K562 (cell line): Measurements from ENCODE around the gene VWA7. TPM values are rescaled to one million over a fixed set of nuclear protein-coding genes. Genes with fewer than 3 reads are reported as not detected.
A peak's percentile ranks its signal among the peaks of the same experiment; 100 is the strongest.

ENCODE experiments used
- ADNP ChIP-seq: fragments of 200-800 bp; sonication (Bioruptor generic); IDR thresholded peaks from 2 replicates; pipeline ENCODE4 v1.6.1; 2016; ENCODE audit warnings: missing genetic modification characterization, missing compliant biosample characterization
- BACH1 ChIP-seq: fragments of 200-800 bp; sonication (Bioruptor generic); IDR thresholded peaks from 2 replicates; pipeline ENCODE4 v1.6.1; 2016; ENCODE audit warnings: missing genetic modification characterization, missing compliant biosample characterization
- COPS2 ChIP-seq: fragments of 450-650 bp; conservative IDR thresholded peaks from 2 replicates; pipeline ENCODE4 v1.6.1; 2016; ENCODE audit warnings: mild to moderate bottlenecking, moderate library complexity
- E2F8 ChIP-seq: fragments of 450-650 bp; IDR thresholded peaks from 2 replicates; pipeline ENCODE4 v1.7.1; 2018; ENCODE audit warnings: mild to moderate bottlenecking, low read depth; ENCODE audit not compliant: partially characterized antibody
- FOXA1 ChIP-seq: fragments of 450-650 bp; IDR thresholded peaks from 2 replicates; pipeline ENCODE4 v1.6.1; 2016; ENCODE audit warnings: mild to moderate bottlenecking, borderline replicate concordance
- FOXM1 ChIP-seq, 2 experiments: fragments of 450-650 bp in 1 of 2; sonication (generic) in 1 of 2; formaldehyde crosslinking in 1 of 2; IDR thresholded peaks; 2 replicates each; pipeline versions ENCODE4 v1.6.1 to v1.9.0; 2017 to 2022; ENCODE audit warnings: low read depth in 2 of 2, mild to moderate bottlenecking in 2 of 2, missing genetic modification reagents in 1 of 2, moderate library complexity in 1 of 2
- HMGXB4 ChIP-seq: sonication (generic); formaldehyde crosslinking; IDR thresholded peaks from 2 replicates; pipeline ENCODE4 v1.8.1; 2023; ENCODE audit warnings: mild to moderate bottlenecking, missing genetic modification reagents
- KLF16 ChIP-seq: IDR thresholded peaks from 2 replicates; pipeline ENCODE4 v1.6.1; 2016; ENCODE audit warnings: antibody characterized with exemption
- MAX ChIP-seq: sonication (generic); formaldehyde crosslinking; IDR thresholded peaks from 2 replicates; pipeline ENCODE4 v1.9.0; 2022; ENCODE audit warnings: mild to moderate bottlenecking, missing genetic modification reagents
- MED1 ChIP-seq: sonication (generic); formaldehyde crosslinking; IDR thresholded peaks from 2 replicates; pipeline ENCODE4 v1.8.1; 2023; ENCODE audit warnings: missing genetic modification reagents, borderline replicate concordance
- MLLT1 ChIP-seq, 2 experiments: fragments of 450-650 bp; IDR thresholded peaks; 2 replicates each; pipeline ENCODE4 v1.6.1; 2016
- NR2F6 ChIP-seq: fragments of 450-650 bp; formaldehyde crosslinking; IDR thresholded peaks from 2 replicates; pipeline ENCODE4 v1.4.0; 2020; ENCODE audit warnings: mild to moderate bottlenecking
- PTRF ChIP-seq: fragments of 450-650 bp; IDR thresholded peaks from 2 replicates; pipeline ENCODE4 v1.6.1; 2016; ENCODE audit warnings: mild to moderate bottlenecking, missing genetic modification characterization, missing compliant biosample characterization
- PYGO2 ChIP-seq: fragments of 450-650 bp; IDR thresholded peaks from 2 replicates; pipeline ENCODE4 v1.6.1; 2016; ENCODE audit warnings: mild to moderate bottlenecking, missing genetic modification characterization, moderate library complexity, missing compliant biosample characterization
- TBL1XR1 ChIP-seq, 2 experiments: IDR thresholded peaks; 2 replicates each; pipeline ENCODE4 v1.6.1; 2012; ENCODE audit warnings: improper control_type of control experiment in 2 of 2, low read length in 2 of 2, mild to moderate bottlenecking in 1 of 2
- ZBTB34 ChIP-seq: fragments of 250-450 bp; sonication (Bioruptor Pico); IDR thresholded peaks from 2 replicates; pipeline ENCODE4 v1.8.0; 2021; ENCODE audit warnings: mild to moderate bottlenecking, moderate library complexity
- polyA plus RNA-seq, 8 experiments: library from polyadenylated mRNA; depleted of rRNA in 4 of 8; stranded (reverse) in 5 of 8; unstranded in 3 of 8; fragments of >200 nt; fragmentation: Nextera tagmentation in 2 of 8; fragmentation: Illumina TruSeq in 1 of 8; extraction: Ambion mirVana in 2 of 8; extraction: Trizol in 1 of 8; gene quantifications; 2 replicates each; pipeline versions ENCODE4 v1.2.1 to v1.2.3, GENCODE V29; 2011 to 2014; ENCODE audit warnings: inconsistent platforms in 1 of 8, missing spikeins in 1 of 8
- total RNA-seq, 7 experiments: library from RNA; depleted of rRNA in 6 of 7; stranded (reverse); fragments of >200 nt in 6 of 7; fragmentation: Illumina TruSeq in 2 of 7; extraction: Trizol in 2 of 7; gene quantifications; 2 replicates each; pipeline versions ENCODE4 v1.2.1 to v1.2.3, GENCODE V29; 2011 to 2021; ENCODE audit warnings: low replicate concordance in 1 of 7

Gene VWA7
- total and polyA plus RNA-seq, 9 of the 15 experiments (the other 6 are each of a cell fraction or from before 2014, with no cell fraction given) = 0.18 to 2.9 (median 0.95) TPM

- TF ChIP-seq E2F8 (peak; percentile 81), BACH1 (tag) (no peak), FOXM1 (IDR thresholded peaks at IDR 0.05; ENCODE audit: low read depth) (no peak), FOXM1 (CRISPR knock-in tag; IDR thresholded peaks at IDR 0.05; ENCODE audit: low read depth) (peak; percentile 49; the same call in 1 of the 2 replicates), ADNP (tag) (no peak), COPS2 (no peak), NR2F6 (CRISPR knock-in tag) (peak; percentile 74; the same call in 1 of the 2 replicates), KLF16 (no peak), HMGXB4 (CRISPR knock-in tag) (peak; percentile 98), ZBTB34 (CRISPR knock-in tag) (no peak), FOXA1 (no peak), MLLT1 (IDR thresholded peaks at IDR 0.05) (0 out of 4 replicates have a peak, but pooled peaks have one; percentile 21 to 41), PTRF (no peak), MAX (peak; percentile 91), TBL1XR1 (IDR thresholded peaks at IDR 0.05; ENCODE audit: low read length in 2 of 2) (peak in 1 of 2 experiments; percentile 75; a peak in 1 of 4 replicates), PYGO2 (tag) (no peak), MED1 (CRISPR knock-in tag) (no peak)
These were observed 29.5 kb upstream of the VWA7 start, which contains the start of gene LSM2 (continued) for GRCh38 chr6:31806470-31807272.
